Measurements from ENCODE around the gene SCAMP5.

Gene SCAMP5

GRCh38 chr15:75069301-75069925, 74.0 kb downstream of the SCAMP5 start:
- TF ChIP-seq POLR2A (IDR thresholded peaks at IDR 0.05; ENCODE audit: low read length) (no peak), GATA1 (IDR thresholded peaks at IDR 0.05; ENCODE audit: low read depth, low read length) (no peak)
- DNase-seq = no peak

GRCh38 chr15:75070674-75071073, 75.3 kb downstream of the SCAMP5 start:
- DNase-seq = no peak
- TF ChIP-seq GATA1 (IDR thresholded peaks at IDR 0.05; ENCODE audit: low read depth, low read length) = no peak
- no peak for TF ChIP-seq POLR2A (IDR thresholded peaks at IDR 0.05; ENCODE audit: low read length)

Measured in erythroblast (primary cell).